ENCODE data around the gene ELL.
A peak's percentile ranks its signal among the peaks of the same experiment; 100 is the strongest.

ELL gene

DNA sequence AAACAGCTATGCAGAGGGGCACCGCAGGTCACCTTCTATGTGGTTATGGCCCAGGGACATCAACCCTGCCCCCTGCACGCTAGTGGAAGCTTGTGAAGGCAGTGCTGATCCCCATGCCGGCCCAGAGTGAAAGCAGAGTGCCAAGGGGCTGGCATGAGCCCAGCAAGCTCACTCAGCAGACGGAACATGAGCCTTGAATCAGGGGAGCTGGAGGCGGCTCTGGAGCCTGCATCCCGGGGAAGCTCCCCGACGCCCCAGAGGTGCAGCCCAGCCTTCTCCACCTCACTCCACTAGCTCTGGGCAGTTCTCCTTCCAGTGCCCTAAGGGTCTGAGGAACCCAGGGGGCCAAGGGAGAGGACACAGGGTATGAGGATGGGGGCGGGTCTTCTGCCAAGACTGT is 64.9 kb downstream of the ELL start:
- TF ChIP-seq, protein P1, sequence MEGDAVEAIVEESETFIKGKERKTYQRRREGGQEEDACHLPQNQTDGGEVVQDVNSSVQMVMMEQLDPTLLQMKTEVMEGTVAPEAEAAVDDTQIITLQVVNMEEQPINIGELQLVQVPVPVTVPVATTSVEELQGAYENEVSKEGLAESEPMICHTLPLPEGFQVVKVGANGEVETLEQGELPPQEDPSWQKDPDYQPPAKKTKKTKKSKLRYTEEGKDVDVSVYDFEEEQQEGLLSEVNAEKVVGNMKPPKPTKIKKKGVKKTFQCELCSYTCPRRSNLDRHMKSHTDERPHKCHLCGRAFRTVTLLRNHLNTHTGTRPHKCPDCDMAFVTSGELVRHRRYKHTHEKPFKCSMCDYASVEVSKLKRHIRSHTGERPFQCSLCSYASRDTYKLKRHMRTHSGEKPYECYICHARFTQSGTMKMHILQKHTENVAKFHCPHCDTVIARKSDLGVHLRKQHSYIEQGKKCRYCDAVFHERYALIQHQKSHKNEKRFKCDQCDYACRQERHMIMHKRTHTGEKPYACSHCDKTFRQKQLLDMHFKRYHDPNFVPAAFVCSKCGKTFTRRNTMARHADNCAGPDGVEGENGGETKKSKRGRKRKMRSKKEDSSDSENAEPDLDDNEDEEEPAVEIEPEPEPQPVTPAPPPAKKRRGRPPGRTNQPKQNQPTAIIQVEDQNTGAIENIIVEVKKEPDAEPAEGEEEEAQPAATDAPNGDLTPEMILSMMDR (IDR thresholded peaks at IDR 0.05; ENCODE audit: low read depth, low read length), result no peak
- Histone ChIP-seq H3K36me3 (peaks cover 20% of the 10 kb centered on the region), H3K9me3 (ENCODE audit: severe bottlenecking) (no peaks in the 10 kb centered on the region), H3K27ac (no peak overlapping the region), H3K27me3 (ENCODE audit: insufficient read depth, low read depth, severe bottlenecking) (no peaks in the 10 kb centered on the region), H3K4me3 (ENCODE audit: low read depth, low read length) (no peak overlapping the region)
- DNase-seq, result no peak

DNA sequence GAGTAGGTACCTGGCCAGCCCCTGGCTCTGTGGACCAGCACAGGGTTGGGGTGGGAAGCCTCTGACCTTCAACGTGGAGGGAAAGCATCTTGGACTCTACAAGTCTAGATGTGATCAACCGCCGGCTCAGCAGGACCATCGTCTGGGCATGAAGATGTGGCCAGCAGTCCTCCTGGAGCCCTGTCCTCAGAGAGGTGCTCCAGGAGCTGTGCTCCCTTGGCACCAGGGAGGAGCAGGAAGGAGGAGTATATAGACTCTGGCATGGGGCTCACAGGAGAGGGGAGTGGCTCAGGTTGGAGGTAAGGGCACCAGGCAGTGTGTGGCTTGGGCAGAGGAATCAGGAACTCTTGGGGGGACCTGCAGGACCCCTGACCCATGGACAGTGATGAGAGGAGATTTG is 65.6 kb downstream of the ELL start:
- no peaks in the 10 kb centered on the region for H3K27me3 ChIP-seq (ENCODE audit: insufficient read depth, low read depth, severe bottlenecking)
- TF ChIP-seq, protein P1 (IDR thresholded peaks at IDR 0.05; ENCODE audit: low read depth, low read length), result no peak
- DNase-seq, result no peak
- no peak overlapping the region for H3K4me3 ChIP-seq (ENCODE audit: low read depth, low read length)
- no peaks in the 10 kb centered on the region for H3K9me3 ChIP-seq (ENCODE audit: severe bottlenecking)
- H3K27ac ChIP-seq, result no peak overlapping the region
- H3K36me3 ChIP-seq, result peaks cover 16% of the 10 kb centered on the region

DNA sequence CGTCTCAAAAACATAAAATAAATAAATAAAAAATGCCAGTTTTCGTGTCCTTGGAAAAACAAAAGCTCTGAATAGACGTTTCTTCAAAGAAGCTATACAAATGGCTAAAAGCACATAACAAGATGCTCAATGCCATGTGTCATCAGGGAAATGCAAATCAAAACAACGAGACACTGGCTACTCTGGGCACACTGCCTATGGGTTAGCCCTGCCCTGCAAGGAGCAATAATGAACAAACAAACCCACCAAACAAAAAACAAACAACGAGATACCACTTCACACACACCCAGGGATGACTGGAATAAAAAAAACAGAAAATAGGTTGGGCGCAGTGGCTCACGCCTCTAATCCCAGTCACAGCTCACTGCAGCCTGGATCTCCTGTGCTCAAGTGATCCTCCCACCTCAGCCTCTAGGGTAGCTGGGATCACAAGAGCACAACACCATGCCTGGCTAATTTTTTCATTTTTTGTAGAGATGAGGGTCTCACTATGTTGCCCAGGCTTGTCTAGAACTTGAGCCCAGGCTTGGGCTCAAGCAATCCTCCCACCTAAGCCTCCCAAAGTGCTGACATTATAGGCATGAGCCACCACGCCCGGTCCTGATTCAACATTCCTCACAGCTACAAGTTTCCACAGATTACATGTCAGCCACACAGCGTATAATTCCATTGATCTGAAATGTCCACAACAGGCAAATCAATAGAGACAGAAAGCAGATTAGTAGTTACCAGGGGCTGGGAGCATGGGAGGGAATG is 68.4 kb downstream of the ELL start:
- H3K27ac ChIP-seq, result no peak overlapping the region
- TF ChIP-seq, protein P1 (IDR thresholded peaks at IDR 0.05; ENCODE audit: low read depth, low read length), result no peak
- DNase-seq, result no peak
- no peaks in the 10 kb centered on the region for H3K9me3 ChIP-seq (ENCODE audit: severe bottlenecking)
- no peaks in the 10 kb centered on the region for H3K27me3 ChIP-seq (ENCODE audit: insufficient read depth, low read depth, severe bottlenecking)
- H3K36me3 ChIP-seq, result peaks cover 24% of the 10 kb centered on the region
- no peak overlapping the region for H3K4me3 ChIP-seq (ENCODE audit: low read depth, low read length)

DNA sequence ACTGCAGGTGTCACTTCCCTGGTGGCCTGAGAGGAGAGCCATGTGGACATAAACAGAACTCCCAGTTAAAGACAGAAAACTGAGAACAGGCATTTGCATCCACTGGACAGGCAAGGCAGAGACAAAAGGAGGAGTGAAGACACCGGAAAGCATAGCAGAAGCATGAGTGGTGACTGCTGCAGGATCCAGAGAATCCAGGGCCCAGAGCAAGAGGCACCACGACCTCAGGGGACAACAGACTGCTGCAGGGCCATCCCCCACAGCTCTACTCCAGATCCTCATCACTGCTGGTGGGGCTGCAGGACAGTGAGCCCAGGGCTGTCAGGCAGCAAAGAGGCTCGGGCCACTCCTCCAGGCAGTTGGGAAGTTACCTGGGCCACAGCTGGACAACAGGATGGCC is 69.5 kb downstream of the ELL start:
- peaks cover 21% of the 10 kb centered on the region for H3K36me3 ChIP-seq
- no peak overlapping the region for H3K4me3 ChIP-seq (ENCODE audit: low read depth, low read length)
- H3K9me3 ChIP-seq (ENCODE audit: severe bottlenecking), result no peaks in the 10 kb centered on the region
- TF ChIP-seq, protein P1 (IDR thresholded peaks at IDR 0.05; ENCODE audit: low read depth, low read length), result no peak
- no peak overlapping the region for H3K27ac ChIP-seq
- H3K27me3 ChIP-seq (ENCODE audit: insufficient read depth, low read depth, severe bottlenecking), result no peaks in the 10 kb centered on the region
- DNase-seq, result no peak

DNA sequence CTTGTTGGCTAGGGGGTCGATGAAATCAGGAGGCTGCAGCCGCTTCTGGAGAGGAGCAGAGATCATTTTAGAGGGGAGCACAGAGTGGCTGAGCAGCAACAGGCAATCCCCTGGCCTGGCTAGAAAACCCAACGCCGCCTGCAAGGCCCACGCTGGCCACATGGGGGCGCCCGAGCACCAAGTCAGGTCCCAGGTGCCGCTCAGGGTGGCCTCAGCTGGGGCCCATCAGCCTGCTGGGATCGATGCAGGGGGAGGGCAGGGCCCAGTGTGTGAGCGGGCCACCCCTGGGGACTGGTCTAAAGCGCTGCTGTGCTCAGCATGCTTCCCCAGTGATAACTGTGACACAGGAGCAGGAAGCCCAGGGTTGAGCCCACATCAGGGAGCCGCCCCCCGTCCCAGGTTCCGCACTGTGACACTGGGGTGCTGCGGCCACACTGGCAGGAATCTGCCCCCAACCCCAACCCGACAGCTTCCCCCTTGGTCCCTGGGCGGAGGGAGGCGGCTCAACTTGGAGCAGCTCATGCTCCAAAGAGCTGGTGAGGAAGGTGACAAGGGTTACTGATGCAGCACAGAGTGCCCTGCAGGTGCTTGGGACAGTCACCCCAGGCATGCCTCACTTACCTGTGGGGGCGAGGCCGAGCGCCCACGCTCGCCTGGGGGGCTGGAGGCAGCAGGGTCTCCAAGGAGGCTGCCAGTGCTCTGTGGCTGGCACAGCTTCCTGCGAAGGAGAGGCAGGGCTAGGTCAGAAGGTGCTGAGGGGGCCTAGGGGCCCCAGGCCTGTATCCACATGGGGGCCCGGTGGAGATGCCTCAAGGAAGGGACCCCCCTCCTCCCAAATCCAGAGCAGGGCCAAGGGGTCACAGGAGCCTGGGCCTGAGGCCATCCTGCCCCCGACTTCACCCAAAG is 70.7 kb downstream of the ELL start:
- Histone ChIP-seq H3K4me3 (ENCODE audit: low read depth, low read length) (no peak overlapping the region), H3K27ac (no peak overlapping the region), H3K36me3 (peaks cover 19% of the 10 kb centered on the region), H3K27me3 (ENCODE audit: insufficient read depth, low read depth, severe bottlenecking) (no peaks in the 10 kb centered on the region), H3K9me3 (ENCODE audit: severe bottlenecking) (no peaks in the 10 kb centered on the region)
- DNase-seq, result peak; percentile 89
- TF ChIP-seq, protein P1 (IDR thresholded peaks at IDR 0.05; ENCODE audit: low read depth, low read length), result peak; percentile 97
